Measurements from ENCODE around the gene HMCN2. TPM values are rescaled to one million over a fixed set of nuclear protein-coding genes. Genes with fewer than 3 reads are reported as not detected.

The HMCN2 gene
- total and polyA plus RNA-seq, 2 donors (not counting 1 experiment from before 2014, with no cell fraction given) = 0.01 TPM; not detected in 1

DNA sequence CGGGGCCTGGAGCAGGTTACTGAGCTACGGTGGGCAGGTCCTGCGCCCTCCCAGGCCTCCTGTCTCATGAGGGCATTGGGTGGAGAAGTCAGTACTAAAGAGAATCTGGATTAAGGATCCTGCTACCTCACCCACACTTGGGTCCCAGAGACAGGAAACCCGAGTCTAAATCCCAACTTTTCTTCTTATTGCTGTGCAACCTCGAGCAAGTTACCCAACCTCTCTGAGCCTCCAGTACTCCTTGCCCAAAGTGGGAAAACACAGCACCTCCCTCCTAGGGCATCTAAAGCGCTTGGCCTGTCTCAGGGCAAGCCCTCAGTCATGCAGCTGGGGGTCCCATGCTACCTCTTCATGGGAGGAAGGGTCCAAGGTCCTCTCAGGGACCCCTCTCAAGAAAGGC lies 207.4 kb downstream of the HMCN2 start:
- DNase-seq = no peak
- no peaks in the 10 kb centered on the region for H3K9me3 Mint-ChIP-seq (ENCODE audit: insufficient read depth)

DNA sequence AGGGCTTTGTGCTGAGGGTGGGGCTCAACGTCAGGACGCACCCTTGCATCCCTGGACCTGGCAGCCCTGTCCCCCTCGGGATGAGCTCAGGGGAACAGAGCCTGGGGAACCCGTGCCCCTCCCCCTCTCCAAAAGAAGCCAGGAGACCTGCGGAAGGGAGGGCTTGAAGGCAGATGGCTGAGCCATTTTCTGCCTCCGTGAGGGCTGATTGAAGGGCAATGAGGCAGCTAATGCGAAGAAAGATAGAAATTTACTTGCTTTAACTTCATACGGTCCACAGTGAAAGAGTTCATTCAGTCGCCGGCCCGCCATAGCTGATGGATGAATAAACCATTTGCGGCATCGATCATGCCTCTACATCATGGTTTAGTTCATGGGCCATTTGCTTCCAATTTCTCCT lies 208.0 kb downstream of the HMCN2 start:
- ATAC-seq (ENCODE audit: low read depth) = no peak
- no peaks in the 10 kb centered on the region for H3K4me1 Mint-ChIP-seq
- Histone ChIP-seq H2AFZ (ENCODE audit: insufficient read depth, low read depth, low read length, poor library complexity, severe bottlenecking) (no peak overlapping the region), H3K27me3 (replicated peaks in 1 of 4; ENCODE audit: control extremely low read depth in 1 of 4, control insufficient read depth in 3 of 4, insufficient read depth in 4 of 4, low read length in 3 of 4) (peaks cover 0 to 18% (median 4%) of the 10 kb centered on the region in 4 experiments), H3K79me2 (ENCODE audit: control insufficient read depth, insufficient read depth, low read length) (no peaks in the 10 kb centered on the region), H3K9me3 (ENCODE audit: control extremely low read depth in 1 of 3, control insufficient read depth in 2 of 3, insufficient read depth in 1 of 3, low read length in 2 of 3) (no peaks in the 10 kb centered on the region), H3K4me1 (ENCODE audit: control insufficient read depth in 2 of 2, insufficient read depth in 2 of 2, low read length in 2 of 2) (no peaks in the 10 kb centered on the region), H3K4me2 (replicated peaks; ENCODE audit: low read depth, low read length, poor library complexity, severe bottlenecking) (no peak overlapping the region), H3K27ac (ENCODE audit: low read length in 2 of 2) (no peak overlapping the region), H3K36me3 (replicated peaks in 1 of 2; ENCODE audit: control extremely low read depth in 1 of 2, control insufficient read depth in 1 of 2, extremely low read depth in 1 of 2, insufficient read depth in 2 of 2, low read length in 1 of 2) (no peaks in the 10 kb centered on the region), H3K9ac (ENCODE audit: low read length) (no peak overlapping the region), H4K20me1 (ENCODE audit: control insufficient read depth, insufficient read depth, low read length, poor library complexity, severe bottlenecking) (no peaks in the 10 kb centered on the region), H3K4me3 (ENCODE audit: control extremely low read depth in 1 of 5, extremely low read depth in 1 of 5, insufficient read depth in 1 of 5, low read depth in 2 of 5, low read length in 4 of 5) (no peak overlapping the region)
- WGBS (ENCODE audit: insufficient coverage) = 67% methylated on average over 11 of the region's 13 CpGs
- ChIA-PET CTCF (no interaction called here), POLR2A (no interaction called here)
- no peaks in the 10 kb centered on the region for H3K9me3 Mint-ChIP-seq (ENCODE audit: insufficient read depth)
- DNase-seq = no peak
- intact Hi-C loops (cut with micrococcal nuclease) = no loop called here
- no peak overlapping the region for H3K4me3 Mint-ChIP-seq
- no peak overlapping the region for H3K27ac Mint-ChIP-seq
- peaks cover 18% of the 10 kb centered on the region for H3K27me3 Mint-ChIP-seq
- no peak for TF ChIP-seq EZH2 (IDR thresholded peaks at IDR 0.05; ENCODE audit: borderline replicate concordance, insufficient read depth, low read depth, low read length, poor library complexity, severe bottlenecking)
- TF ChIP-seq, protein P1, sequence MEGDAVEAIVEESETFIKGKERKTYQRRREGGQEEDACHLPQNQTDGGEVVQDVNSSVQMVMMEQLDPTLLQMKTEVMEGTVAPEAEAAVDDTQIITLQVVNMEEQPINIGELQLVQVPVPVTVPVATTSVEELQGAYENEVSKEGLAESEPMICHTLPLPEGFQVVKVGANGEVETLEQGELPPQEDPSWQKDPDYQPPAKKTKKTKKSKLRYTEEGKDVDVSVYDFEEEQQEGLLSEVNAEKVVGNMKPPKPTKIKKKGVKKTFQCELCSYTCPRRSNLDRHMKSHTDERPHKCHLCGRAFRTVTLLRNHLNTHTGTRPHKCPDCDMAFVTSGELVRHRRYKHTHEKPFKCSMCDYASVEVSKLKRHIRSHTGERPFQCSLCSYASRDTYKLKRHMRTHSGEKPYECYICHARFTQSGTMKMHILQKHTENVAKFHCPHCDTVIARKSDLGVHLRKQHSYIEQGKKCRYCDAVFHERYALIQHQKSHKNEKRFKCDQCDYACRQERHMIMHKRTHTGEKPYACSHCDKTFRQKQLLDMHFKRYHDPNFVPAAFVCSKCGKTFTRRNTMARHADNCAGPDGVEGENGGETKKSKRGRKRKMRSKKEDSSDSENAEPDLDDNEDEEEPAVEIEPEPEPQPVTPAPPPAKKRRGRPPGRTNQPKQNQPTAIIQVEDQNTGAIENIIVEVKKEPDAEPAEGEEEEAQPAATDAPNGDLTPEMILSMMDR (IDR thresholded peaks at IDR 0.05) = no peak

More for the DNA sequence above, 207.4 kb downstream of the HMCN2 start:
- Histone ChIP-seq H4K20me1 (ENCODE audit: control insufficient read depth, insufficient read depth, low read length, poor library complexity, severe bottlenecking) (no peaks in the 10 kb centered on the region), H3K9ac (ENCODE audit: low read length) (no peak overlapping the region), H3K27ac (ENCODE audit: low read length in 2 of 2) (no peak overlapping the region), H3K79me2 (ENCODE audit: control insufficient read depth, insufficient read depth, low read length) (no peaks in the 10 kb centered on the region), H3K27me3 (replicated peaks in 1 of 4; ENCODE audit: control extremely low read depth in 1 of 4, control insufficient read depth in 3 of 4, insufficient read depth in 4 of 4, low read length in 3 of 4) (peaks cover 0 to 20% (median 4%) of the 10 kb centered on the region in 4 experiments), H3K4me2 (replicated peaks; ENCODE audit: low read depth, low read length, poor library complexity, severe bottlenecking) (no peak overlapping the region), H3K4me1 (ENCODE audit: control insufficient read depth in 2 of 2, insufficient read depth in 2 of 2, low read length in 2 of 2) (no peaks in the 10 kb centered on the region), H3K36me3 (replicated peaks in 1 of 2; ENCODE audit: control extremely low read depth in 1 of 2, control insufficient read depth in 1 of 2, extremely low read depth in 1 of 2, insufficient read depth in 2 of 2, low read length in 1 of 2) (no peaks in the 10 kb centered on the region), H3K9me3 (ENCODE audit: control extremely low read depth in 1 of 3, control insufficient read depth in 2 of 3, insufficient read depth in 1 of 3, low read length in 2 of 3) (no peaks in the 10 kb centered on the region), H2AFZ (ENCODE audit: insufficient read depth, low read depth, low read length, poor library complexity, severe bottlenecking) (no peak overlapping the region), H3K4me3 (ENCODE audit: control extremely low read depth in 1 of 5, extremely low read depth in 1 of 5, insufficient read depth in 1 of 5, low read depth in 2 of 5, low read length in 4 of 5) (no peak overlapping the region)
- WGBS (ENCODE audit: insufficient coverage) = 82% methylated on average over 5 of the region's 6 CpGs
- ATAC-seq (ENCODE audit: low read depth) = no peak
- TF ChIP-seq, protein P1 (IDR thresholded peaks at IDR 0.05) = no peak
- no peak for TF ChIP-seq EZH2 (IDR thresholded peaks at IDR 0.05; ENCODE audit: borderline replicate concordance, insufficient read depth, low read depth, low read length, poor library complexity, severe bottlenecking)
- H3K27me3 Mint-ChIP-seq = peaks cover 18% of the 10 kb centered on the region
- ChIA-PET CTCF (no interaction called here), POLR2A (no interaction called here)
- H3K27ac Mint-ChIP-seq = no peak overlapping the region
- no peak overlapping the region for H3K4me3 Mint-ChIP-seq
- intact Hi-C loops (cut with micrococcal nuclease) = no loop called here
- H3K4me1 Mint-ChIP-seq = no peaks in the 10 kb centered on the region
